GM19395 (cell line): ENCODE results near the gene CYP1A2.
A peak's percentile ranks its signal among the peaks of the same experiment; 100 is the strongest.

ENCODE experiments used
- ATAC-seq: cut with Tn5 transposase; IDR thresholded peaks from one replicate; pipeline ENCODE4 v1.9.1; 2021; ENCODE audit warnings: mild to moderate bottlenecking, moderate library complexity; ENCODE audit not compliant: unreplicated experiment

CYP1A2 gene

GRCh38 chr15:74787251-74788041 lies 38.8 kb downstream of the CYP1A2 start:
- peak; percentile 50 for ATAC-seq

- no peak for ATAC-seq
Measured at GRCh38 chr15:74788042-74788682, 39.5 kb downstream of the CYP1A2 start.

DNA sequence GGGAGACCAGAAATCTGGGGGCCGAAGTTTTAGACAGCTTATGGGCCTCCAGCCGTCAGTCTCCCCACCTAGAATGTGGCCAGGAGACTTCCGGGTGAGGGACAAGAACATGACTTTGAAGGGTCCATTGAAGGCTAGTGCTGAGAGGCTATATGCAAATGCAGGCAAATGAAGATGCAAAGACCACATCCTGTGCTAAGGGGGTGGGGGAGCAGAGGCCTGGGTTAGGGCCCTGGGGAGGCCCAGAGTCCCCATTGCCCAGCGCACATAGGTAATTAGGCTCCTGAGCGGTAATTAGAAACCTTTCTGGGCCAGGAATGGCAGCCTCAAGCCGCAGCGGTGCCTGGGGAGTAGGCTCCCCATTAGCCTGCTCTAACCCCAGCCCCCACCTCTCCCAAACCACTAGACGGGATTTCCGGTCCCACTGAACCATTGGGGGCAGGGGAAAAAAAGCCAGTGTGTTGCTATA lies 40.1 kb downstream of the CYP1A2 start:
- ATAC-seq = no peak

DNA sequence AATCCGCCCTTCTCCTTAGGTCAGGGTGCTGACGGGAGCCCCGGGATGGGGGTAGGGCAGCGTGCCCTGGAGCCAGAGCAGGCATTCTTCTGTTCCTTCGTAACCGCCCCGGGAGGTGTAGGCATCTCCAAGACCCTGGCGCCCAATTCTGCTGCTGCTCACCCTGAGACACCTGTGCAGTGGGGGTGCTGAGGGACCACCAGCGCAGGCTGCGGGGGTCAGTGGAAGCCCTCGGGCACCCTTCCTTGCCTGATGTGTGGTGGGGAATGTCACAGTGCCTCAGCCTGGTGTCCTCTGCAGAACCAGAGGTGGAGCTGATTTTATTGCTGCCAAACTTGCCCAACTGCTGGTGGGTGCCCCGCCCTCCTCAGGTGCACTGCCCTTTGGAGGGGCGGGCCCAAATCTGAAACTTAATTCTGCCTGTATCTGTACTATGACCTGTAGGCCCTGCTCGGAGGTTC lies 40.6 kb downstream of the CYP1A2 start:
- ATAC-seq = no peak

DNA sequence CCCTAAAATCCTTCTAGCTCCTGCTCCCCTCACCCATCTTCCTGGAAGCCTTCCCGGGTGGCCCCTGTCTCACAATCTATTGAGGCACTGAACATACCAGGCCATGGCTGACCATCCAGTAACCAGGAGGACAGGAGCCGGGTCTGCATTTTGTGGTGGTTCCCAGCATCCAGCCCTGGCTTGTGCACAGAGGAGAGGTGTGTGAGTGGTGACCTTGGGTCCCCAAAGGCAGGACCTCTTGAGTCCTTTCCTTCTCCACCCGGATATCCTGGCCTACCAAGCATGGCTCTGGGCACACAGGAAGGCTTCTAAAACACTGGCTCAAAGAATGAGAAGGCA lies 41.1 kb downstream of the CYP1A2 start:
- ATAC-seq = no peak

DNA sequence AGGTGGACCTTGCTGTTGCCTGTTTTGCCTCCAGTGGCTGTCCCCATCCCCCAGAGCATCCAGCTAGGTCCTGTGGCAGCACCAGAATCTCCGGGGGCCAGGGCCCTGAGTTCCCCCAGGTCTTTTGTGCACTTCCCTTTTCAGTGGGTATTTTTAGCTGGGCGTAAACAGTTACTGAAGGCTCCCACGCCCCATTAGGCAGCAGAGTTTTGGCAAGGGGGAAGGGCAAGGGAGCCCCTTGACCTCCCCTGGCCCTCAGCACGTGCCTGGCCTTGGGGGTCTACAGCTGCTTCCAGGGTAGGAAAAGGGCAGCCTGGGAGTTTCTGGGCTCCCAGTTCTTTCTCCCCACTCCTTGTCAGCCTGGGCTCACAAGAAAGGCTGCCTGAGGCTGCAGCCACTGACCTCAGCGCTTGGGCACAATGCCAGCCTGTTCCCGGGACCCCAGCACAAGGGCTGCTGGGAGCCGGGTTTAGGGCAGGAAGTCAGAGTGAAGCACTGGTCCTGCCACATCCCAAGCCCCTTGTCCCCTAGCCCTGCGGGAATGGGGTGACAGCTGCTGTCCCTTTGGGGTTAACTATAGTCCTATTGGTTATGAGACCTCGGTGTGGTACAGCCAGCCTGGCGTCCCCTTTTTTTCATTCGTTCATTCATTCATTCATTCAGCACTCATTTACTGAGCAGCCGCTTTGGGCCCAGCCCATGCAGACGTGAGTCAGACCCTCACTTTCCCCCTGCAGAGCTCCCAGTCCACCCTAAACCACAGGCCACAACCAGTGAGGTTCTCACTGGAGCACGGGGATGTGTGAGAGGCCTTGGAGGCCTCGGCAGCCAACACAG lies 41.7 kb downstream of the CYP1A2 start:
- peak; percentile 19 for ATAC-seq

- no peak for ATAC-seq
Measured at GRCh38 chr15:74791007-74791406, 42.4 kb downstream of the CYP1A2 start.

- ATAC-seq = no peak
Measured at GRCh38 chr15:74791667-74792066, 43.0 kb downstream of the CYP1A2 start.

DNA sequence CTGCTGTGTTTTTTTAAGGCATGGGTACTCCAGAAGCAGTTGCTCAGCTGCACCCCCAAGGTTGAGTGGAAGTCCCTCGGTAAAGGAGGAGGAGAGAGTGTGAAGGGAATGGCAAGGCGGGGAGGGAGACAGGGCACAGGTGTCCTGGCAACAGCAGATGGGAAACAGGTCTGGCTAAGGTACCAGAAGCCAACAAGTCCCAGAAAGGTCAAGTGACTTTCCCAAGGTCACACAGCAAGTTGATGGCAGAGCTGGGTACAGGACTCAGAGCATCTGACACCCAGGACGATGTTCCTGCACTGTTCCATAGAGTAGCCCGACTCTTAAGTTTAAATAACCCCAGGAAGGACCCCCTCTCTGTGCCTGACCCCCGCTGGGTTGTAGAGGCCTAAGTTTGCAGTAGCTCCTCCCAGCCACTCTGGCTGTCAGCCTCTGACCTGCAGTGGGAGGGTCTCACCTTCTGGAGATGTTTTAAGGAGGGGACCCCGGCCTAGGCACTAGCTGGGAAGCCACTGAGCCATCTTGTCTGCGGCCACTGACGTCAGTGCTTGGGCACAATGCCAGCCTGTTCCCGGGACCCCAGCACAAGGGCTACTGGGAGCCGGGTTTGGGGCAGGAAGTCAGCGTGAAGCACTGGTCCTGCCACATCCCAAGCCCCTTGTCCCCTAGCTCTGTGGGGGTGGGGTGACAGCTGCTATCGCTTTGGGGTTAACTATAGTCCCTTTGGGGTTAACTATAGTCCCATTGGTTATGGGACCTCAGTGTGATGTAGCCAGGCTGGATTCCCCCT lies 43.8 kb downstream of the CYP1A2 start:
- no peak for ATAC-seq

- ATAC-seq = no peak
Measured at GRCh38 chr15:74793135-74794028, 44.7 kb downstream of the CYP1A2 start.

DNA sequence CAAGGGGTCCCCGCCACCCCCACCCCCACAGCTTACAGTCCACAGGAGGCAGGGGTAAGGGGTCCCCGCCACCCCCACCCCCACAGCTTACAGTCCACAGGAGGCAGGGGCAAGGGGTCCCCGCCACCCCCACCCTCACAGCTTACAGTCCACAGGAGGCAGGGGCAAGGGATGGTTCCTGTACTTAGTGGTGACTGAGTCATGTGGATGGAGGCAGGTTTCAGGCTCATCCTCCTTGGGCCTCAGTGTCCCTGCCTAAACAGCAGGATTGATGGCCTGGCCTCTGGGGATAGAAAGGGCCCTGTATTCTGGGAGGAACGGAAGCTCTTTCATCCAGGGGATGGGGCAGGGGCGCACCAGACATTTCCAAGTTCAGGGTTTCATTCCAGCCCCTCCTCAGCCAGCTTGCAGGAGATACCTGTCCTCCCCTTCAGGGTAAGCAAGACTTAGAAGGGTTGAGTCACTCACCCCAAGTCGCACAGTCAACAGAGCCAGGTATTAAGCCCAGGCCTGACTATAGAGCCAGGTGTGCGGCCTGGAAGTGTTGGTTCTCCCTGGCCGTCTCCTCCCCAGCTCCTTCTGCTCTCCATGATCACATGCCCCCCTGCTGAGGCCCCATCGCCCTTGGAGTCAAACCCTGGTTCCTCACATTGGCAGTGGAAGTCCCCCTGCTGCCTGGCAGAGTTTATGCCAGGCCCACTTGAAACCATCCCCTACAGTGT lies 45.8 kb downstream of the CYP1A2 start:
- no peak for ATAC-seq

DNA sequence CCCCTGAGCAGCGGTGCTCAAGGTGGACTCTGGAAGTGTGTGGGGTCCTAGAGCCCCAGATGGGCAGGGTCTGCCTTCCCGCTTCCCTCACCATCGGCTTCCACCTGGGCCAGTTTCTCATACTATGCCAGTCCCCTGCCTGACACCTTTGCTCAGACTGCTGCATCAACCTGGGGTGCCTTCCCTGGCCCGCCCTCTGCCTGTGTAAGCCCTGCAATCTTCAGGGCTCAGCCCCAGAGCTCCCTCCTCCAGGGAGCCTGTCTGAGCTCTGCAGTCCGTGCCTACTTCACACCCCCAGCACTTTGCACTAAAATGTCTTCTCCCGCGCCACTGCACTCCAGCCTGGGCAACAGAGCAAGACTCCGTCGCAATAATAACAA lies 46.3 kb downstream of the CYP1A2 start:
- ATAC-seq = no peak

DNA sequence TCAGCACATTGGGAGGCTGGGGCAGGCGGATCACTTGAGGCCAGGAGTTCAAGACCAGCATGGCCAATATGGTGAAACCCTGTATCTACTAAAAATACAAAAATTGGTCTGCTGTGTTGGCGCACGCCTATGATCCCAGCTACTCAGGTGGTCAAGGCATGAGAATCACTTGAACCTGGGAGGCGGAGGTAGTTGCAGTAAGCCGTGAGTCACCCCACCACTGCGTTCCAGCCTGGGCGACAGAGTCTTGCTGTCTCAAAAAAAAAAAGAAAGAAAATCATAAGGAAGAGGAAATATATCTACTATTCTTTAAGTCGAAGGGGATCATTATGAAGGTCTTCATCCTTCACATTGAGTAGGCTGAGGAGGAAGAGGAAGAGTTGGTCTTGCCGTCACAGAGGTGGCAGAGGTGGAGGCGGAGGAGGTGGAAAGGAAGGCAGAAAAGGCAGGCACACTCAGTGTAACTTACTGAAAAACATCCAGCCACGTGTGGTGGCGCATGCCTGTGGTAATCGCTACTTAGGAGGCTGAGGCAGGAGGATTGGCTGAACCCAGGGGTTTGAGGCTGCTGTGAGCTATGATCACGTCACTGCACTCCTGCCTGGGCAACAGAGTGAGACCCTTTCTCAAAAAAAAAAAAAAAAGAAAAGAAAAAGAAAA lies 47.5 kb downstream of the CYP1A2 start:
- ATAC-seq = no peak

GRCh38 chr15:74798388-74799254 lies 50.0 kb downstream of the CYP1A2 start:
- no peak for ATAC-seq

DNA sequence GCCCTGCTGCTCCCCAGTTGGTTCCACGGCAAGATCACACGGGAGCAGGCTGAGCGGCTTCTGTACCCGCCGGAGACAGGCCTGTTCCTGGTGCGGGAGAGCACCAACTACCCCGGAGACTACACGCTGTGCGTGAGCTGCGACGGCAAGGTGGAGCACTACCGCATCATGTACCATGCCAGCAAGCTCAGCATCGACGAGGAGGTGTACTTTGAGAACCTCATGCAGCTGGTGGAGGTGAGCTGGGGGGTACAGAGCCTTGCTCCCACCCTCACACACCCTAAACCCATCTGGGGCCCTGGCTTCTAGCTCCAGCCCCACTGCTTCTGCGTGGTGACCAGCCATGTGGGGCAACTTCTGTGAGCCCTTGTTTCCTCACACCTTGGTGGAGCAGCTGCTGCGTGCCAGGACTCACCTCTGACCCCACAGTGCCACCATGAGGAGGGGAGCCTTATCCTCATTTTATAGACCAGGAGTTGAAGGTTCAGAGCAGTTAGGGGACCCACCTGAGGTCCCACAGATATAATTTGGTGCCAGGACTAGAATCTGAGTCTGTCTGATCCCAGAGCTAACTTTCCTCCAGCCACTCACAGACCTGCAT lies 50.7 kb downstream of the CYP1A2 start:
- no peak for ATAC-seq

DNA sequence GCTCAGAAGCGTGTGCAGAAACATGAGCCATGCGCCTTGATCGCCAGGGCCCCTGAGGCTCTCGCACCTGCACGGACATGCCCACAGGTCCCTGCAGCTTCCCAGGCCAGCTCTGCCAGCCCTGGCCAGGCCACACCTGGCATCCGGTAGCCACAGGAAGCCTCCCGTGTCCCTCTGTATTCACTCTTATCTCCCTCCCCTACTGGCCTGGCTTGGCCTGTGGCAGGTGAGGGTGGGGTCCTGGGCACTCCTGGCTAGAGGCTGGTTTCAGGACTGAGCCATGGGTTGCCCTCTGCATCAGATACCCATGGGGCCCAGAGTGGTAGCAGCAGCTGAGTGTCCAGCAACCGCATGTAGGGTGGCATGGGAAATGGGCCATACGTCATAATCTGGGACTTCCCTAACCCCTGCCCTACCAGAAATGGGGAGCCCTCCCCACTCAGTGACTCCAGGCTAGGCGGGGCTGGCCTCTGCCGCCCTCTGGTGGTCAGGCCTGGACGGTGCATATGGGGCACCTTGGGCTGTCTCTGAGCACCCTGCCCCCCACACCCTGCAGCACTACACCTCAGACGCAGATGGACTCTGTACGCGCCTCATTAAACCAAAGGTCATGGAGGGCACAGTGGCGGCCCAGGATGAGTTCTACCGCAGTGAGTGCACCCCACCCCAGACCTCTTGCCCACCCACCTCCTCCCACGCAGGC lies 51.4 kb downstream of the CYP1A2 start:
- ATAC-seq = no peak
